Measurements from ENCODE around the gene CCHCR1.
A peak's percentile ranks its signal among the peaks of the same experiment; 100 is the strongest.
"Not testable (repeated sequence)": the region's sequence is repeated elsewhere in the genome, so short reads cannot be mapped to it uniquely, and the experiment has no call there.

CCHCR1 gene

DNA sequence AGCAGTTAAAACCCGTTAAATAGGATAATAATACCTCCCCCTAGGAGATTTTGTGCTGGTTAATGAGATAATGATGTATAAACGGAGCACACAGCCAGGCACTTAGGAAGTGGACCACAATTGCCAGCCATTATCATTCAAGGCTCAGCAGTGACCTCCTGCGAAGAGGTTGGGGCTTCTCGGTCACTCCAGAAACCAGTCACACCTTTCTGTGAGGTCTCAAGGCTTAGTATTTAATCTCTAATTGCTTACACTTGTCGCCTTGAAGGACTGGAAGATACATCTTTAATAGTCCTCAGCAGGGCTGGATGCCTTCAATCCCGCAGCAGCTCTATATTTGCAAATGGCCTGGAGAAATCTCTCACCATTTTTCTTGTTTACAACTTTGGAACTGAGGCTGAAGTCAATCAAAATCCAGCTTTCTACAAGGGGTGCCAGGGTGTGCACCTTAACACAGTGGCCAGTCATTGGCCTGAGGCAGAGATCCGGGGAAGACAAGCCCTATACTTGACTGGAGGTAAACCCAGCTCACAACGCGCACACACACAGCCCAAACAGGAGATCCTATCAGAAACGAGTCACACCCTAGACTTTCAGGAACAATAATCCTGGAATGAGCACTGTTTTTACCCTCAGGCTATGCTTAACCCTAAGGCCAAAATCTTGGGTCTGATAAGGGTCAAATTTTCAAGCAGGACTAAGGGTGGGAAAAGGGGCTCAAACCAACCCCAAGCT lies 11.7 kb upstream of the CCHCR1 start:
- no peak overlapping the region for H2AFZ ChIP-seq (ENCODE audit: low read depth, low read length)

DNA sequence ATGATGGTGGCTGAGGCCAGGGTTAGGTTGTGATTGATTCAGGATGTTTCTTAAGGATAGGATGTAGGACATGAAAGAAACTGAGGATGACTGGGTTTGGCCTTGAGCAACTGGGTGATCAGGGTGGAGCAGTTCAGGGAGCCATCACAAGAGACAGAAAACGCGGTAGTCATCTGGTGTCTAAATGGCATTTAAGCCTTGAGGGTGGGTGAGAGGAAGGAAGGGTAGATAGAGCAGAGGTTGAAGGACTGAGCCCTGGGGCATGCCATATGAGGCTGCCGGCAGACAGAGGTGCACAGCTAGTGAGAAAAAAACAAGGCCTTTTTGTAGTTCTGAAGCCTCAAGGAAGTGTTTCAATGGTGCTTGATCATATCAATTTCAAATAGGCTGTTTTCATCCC lies 11.0 kb upstream of the CCHCR1 start:
- Histone ChIP-seq H3K36me3 (replicated peaks; ENCODE audit: low read depth, low read length) (peaks cover 4% of the 10 kb centered on the region), H3K4me1 (ENCODE audit: low read length) (peaks cover 45% of the 10 kb centered on the region), H3K9ac (ENCODE audit: low read length) (no peak overlapping the region), H3K79me2 (ENCODE audit: low read length) (peaks cover 64% of the 10 kb centered on the region), H3K27me3 (ENCODE audit: low read depth, low read length) (no peaks in the 10 kb centered on the region), H3K4me3 (ENCODE audit: low read length) (no peak overlapping the region), H3K9me3 (ENCODE audit: insufficient read depth, low read length) (no peaks in the 10 kb centered on the region), H2AFZ (ENCODE audit: low read depth, low read length) (no peak overlapping the region), H3K4me2 (ENCODE audit: low read length) (no peak overlapping the region), H3K27ac (ENCODE audit: low read length) (no peak overlapping the region), H4K20me1 (ENCODE audit: insufficient read depth, low read length) (no peaks in the 10 kb centered on the region)
- TF ChIP-seq, protein P1, sequence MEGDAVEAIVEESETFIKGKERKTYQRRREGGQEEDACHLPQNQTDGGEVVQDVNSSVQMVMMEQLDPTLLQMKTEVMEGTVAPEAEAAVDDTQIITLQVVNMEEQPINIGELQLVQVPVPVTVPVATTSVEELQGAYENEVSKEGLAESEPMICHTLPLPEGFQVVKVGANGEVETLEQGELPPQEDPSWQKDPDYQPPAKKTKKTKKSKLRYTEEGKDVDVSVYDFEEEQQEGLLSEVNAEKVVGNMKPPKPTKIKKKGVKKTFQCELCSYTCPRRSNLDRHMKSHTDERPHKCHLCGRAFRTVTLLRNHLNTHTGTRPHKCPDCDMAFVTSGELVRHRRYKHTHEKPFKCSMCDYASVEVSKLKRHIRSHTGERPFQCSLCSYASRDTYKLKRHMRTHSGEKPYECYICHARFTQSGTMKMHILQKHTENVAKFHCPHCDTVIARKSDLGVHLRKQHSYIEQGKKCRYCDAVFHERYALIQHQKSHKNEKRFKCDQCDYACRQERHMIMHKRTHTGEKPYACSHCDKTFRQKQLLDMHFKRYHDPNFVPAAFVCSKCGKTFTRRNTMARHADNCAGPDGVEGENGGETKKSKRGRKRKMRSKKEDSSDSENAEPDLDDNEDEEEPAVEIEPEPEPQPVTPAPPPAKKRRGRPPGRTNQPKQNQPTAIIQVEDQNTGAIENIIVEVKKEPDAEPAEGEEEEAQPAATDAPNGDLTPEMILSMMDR (IDR thresholded peaks at IDR 0.05; ENCODE audit: low read depth, low read length) = no peak
- TF ChIP-seq EZH2phosphoT487 (IDR thresholded peaks at IDR 0.05; ENCODE audit: low read depth) = no peak

More for the DNA sequence above, 11.7 kb upstream of the CCHCR1 start:
- TF ChIP-seq, protein P1 (IDR thresholded peaks at IDR 0.05; ENCODE audit: low read depth, low read length) = no peak
- no peak for TF ChIP-seq EZH2phosphoT487 (IDR thresholded peaks at IDR 0.05; ENCODE audit: low read depth)
- H3K4me3 ChIP-seq (ENCODE audit: low read length) = no peak overlapping the region
- peaks cover 4% of the 10 kb centered on the region for H3K36me3 ChIP-seq (replicated peaks; ENCODE audit: low read depth, low read length)
- no peak overlapping the region for H3K9ac ChIP-seq (ENCODE audit: low read length)
- H3K4me2 ChIP-seq (ENCODE audit: low read length) = no peak overlapping the region
- no peaks in the 10 kb centered on the region for H3K9me3 ChIP-seq (ENCODE audit: insufficient read depth, low read length)
- H3K27ac ChIP-seq (ENCODE audit: low read length) = no peak overlapping the region; the same call in 1 of the 2 replicates
- H4K20me1 ChIP-seq (ENCODE audit: insufficient read depth, low read length) = no peaks in the 10 kb centered on the region
- peaks cover 64% of the 10 kb centered on the region for H3K79me2 ChIP-seq (ENCODE audit: low read length)
- H3K4me1 ChIP-seq (ENCODE audit: low read length) = peaks cover 38% of the 10 kb centered on the region
- no peaks in the 10 kb centered on the region for H3K27me3 ChIP-seq (ENCODE audit: low read depth, low read length)

DNA sequence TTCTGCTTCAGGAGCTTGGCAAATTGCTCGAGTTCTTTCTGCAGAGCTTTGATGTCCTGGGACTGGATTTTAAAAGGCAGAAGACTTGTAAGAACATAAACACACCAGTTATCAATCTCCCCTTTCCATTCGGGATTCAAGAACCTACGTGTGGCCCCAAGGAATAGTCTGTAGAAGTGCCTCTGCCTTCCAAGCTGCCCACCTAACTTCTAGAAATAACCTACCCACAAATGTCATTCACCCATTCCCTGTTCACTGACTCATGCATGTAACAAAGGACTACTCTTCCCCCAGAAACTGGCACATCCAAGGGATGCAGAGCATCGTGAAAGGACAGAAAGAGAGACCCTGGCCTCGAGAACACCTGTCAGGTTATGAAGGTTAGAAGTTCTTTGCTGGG lies 8.4 kb upstream of the CCHCR1 start:
- no peaks in the 10 kb centered on the region for H3K9me3 ChIP-seq (ENCODE audit: insufficient read depth, low read length)
- H3K4me2 ChIP-seq (ENCODE audit: low read length) = peak overlapping the region; percentile 85
- no peaks in the 10 kb centered on the region for H3K27me3 ChIP-seq (ENCODE audit: low read depth, low read length)
- peak overlapping the region; percentile 98 for H3K27ac ChIP-seq (ENCODE audit: low read length)
- H3K36me3 ChIP-seq (replicated peaks; ENCODE audit: low read depth, low read length) = peaks cover 20% of the 10 kb centered on the region
- H3K79me2 ChIP-seq (ENCODE audit: low read length) = peaks cover 65% of the 10 kb centered on the region
- no peaks in the 10 kb centered on the region for H4K20me1 ChIP-seq (ENCODE audit: insufficient read depth, low read length)
- peak overlapping the region; percentile 77 for H3K4me3 ChIP-seq (ENCODE audit: low read length)
- H3K4me1 ChIP-seq (ENCODE audit: low read length) = peaks cover 54% of the 10 kb centered on the region
- no peak for TF ChIP-seq EZH2phosphoT487 (IDR thresholded peaks at IDR 0.05; ENCODE audit: low read depth)
- TF ChIP-seq, protein P1 (IDR thresholded peaks at IDR 0.05; ENCODE audit: low read depth, low read length) = no peak
- peak overlapping the region; percentile 95 for H3K9ac ChIP-seq (ENCODE audit: low read length)
- no peak overlapping the region for H2AFZ ChIP-seq (ENCODE audit: low read depth, low read length)

DNA sequence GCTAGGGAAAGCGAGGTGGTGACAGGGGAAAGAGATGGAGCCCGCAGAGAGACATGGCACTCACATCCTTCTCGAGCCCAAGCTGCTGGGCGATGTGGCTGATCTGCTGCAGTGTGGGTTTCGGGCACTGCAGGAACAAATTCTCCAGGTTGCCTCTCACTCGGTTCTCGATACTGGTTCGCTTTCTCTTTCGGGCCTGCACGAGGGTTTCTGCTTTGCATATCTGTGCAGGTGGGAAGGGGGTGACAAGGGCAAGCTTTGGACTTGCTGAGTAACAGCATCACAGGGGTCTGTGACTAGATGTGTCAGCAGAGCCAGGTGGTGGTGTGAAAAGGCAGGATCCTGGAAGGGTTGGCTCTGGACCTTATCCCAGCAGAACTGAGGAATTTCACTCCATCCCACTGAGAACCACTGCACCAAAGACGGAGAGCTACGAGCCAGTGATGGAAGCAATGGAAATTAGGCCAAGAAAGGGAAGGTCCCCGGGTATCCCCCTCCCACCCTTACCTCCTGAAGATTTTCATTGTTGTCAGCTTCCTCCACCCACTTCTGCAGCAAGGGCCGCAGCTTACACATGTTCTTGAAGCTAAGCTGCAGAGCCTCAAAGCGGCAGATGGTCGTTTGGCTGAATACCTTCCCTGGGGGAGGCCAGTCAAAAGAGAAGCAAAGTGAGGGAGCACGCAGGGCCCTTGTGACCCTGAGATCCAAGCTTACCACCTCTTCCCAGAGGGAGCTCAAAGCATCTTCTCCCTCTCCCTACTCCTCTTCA lies 7.6 kb upstream of the CCHCR1 start:
- Histone ChIP-seq H3K4me2 (ENCODE audit: low read length) (peak overlapping the region; percentile 85), H3K4me1 (ENCODE audit: low read length) (peaks cover 57% of the 10 kb centered on the region)
- not testable (repeated sequence) for H4K20me1 ChIP-seq (ENCODE audit: insufficient read depth, low read length)

DNA sequence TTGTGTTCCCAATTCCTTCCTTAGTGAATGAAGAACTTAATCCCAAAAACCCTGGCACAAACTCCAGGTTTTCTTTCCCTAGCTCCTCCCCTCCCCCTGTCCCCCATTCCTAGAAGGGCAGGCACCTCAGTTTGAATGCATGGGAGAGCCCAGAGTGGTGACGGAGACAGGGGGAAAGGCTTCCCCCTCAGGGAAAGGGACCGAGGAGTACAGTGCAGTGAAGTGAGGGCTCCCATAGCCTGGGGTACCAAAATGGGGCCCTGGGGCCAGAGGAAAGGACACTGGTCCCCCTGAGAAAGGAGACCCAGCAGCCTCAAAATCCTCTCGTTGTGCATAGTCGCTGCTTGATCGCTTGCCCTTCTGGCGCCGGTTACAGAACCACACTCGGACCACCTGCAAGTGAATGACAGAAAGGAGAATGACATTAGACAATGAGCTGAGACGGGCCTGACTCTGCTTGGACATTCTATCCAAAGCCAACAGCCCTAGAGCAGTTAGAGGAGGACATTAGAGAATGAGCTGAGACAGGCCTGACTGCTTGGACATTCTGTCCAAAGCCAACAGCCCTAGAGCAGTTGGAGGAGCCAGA lies 7.0 kb upstream of the CCHCR1 start:
- peak overlapping the region; percentile 77 for H3K4me3 ChIP-seq (ENCODE audit: low read length)
- H3K4me1 ChIP-seq (ENCODE audit: low read length) = peaks cover 62% of the 10 kb centered on the region
- H4K20me1 ChIP-seq (ENCODE audit: insufficient read depth, low read length); H2AFZ ChIP-seq (ENCODE audit: low read depth, low read length); H3K9me3 ChIP-seq (ENCODE audit: insufficient read depth, low read length); H3K27me3 ChIP-seq (ENCODE audit: low read depth, low read length): not testable (repeated sequence)
- H3K36me3 ChIP-seq (replicated peaks; ENCODE audit: low read depth, low read length) = peaks cover 24% of the 10 kb centered on the region
- H3K79me2 ChIP-seq (ENCODE audit: low read length) = peaks cover 75% of the 10 kb centered on the region
- H3K9ac ChIP-seq (ENCODE audit: low read length) = peak overlapping the region; percentile 95
- H3K4me2 ChIP-seq (ENCODE audit: low read length) = peak overlapping the region; percentile 85
- H3K27ac ChIP-seq (ENCODE audit: low read length) = peak overlapping the region; percentile 98

More for the DNA sequence above, 7.6 kb upstream of the CCHCR1 start:
- Histone ChIP-seq H3K79me2 (ENCODE audit: low read length) (peaks cover 68% of the 10 kb centered on the region), H3K4me3 (ENCODE audit: low read length) (peak overlapping the region; percentile 77), H3K36me3 (replicated peaks; ENCODE audit: low read depth, low read length) (peaks cover 20% of the 10 kb centered on the region), H3K9ac (ENCODE audit: low read length) (peak overlapping the region; percentile 95), H3K27ac (ENCODE audit: low read length) (peak overlapping the region; percentile 98)
- not testable (repeated sequence) for H3K27me3 ChIP-seq (ENCODE audit: low read depth, low read length); H2AFZ ChIP-seq (ENCODE audit: low read depth, low read length); H3K9me3 ChIP-seq (ENCODE audit: insufficient read depth, low read length)

Data from OCI-LY3 (cell line).